ENCODE measurements around the gene FAF1. TPM values are rescaled to one million over a fixed set of nuclear protein-coding genes. Genes with fewer than 3 reads are reported as not detected.
A peak's percentile ranks its signal among the peaks of the same experiment; 100 is the strongest.

Gene FAF1
- total and polyA plus RNA-seq, 9 of the 15 experiments (the other 6 are each of a cell fraction or from before 2014, with no cell fraction given): 48.7 to 225 (median 118) TPM

GRCh38 chr1:50981741-50982140, 21.7 kb upstream of the FAF1 start:
- in situ Hi-C loops (cut with MboI) (no loop called here), intact Hi-C loops (cut with micrococcal nuclease) (no loop called here)
- POLR2A ChIA-PET: interaction anchor here (0.7 to 1.8 kb wide), 2 partner anchors 12 to 14 kb away, joined by 3 to 6 read pairs; partner anchors contain the start of gene CDKN2C
- no peak overlapping the region for H3K4me3 ChIP-seq
- DNase-seq (ENCODE audit: extremely low read depth in 1 of 4, low spot score in 3 of 4): peak in 1 of 4 experiments; percentile 53
- peaks cover 54% of the 10 kb centered on the region for H3K79me2 ChIP-seq (ENCODE audit: control insufficient read depth, insufficient read depth, low read length)
- TF ChIP-seq NCOR1 (IDR thresholded peaks at IDR 0.05): 0 out of 2 replicates have a peak, but pooled peaks have one; percentile 4
- no peak for TF ChIP-seq ZNF197 (CRISPR knock-in tag; IDR thresholded peaks at IDR 0.05; ENCODE audit: low read depth)
- peak overlapping the region; percentile 5; the same call in 1 of the 3 replicates for H3K27ac ChIP-seq (ENCODE audit: extremely low read depth, low read depth, low read length)
- H3K9ac ChIP-seq (ENCODE audit: insufficient read depth in 1 of 2, low read depth in 2 of 2, low read length in 2 of 2): peak overlapping the region in 1 of 2 experiments; percentile 34; a peak in 1 of 4 replicates
- H2AFZ ChIP-seq (ENCODE audit: low read depth, low read length): peak overlapping the region; percentile 52
- no peaks in the 10 kb centered on the region for H3K9me3 ChIP-seq (replicated peaks; ENCODE audit: control insufficient read depth, insufficient read depth, low read depth, low read length)
- FAIRE-seq: no peak
- peak; percentile 16 for ATAC-seq
- no peaks in the 10 kb centered on the region for H3K9me1 ChIP-seq (ENCODE audit: control insufficient read depth, insufficient read depth, low read length)
- H3K36me3 ChIP-seq (ENCODE audit: control insufficient read depth, insufficient read depth, low read length): no peaks in the 10 kb centered on the region
- H3K4me2 ChIP-seq (ENCODE audit: insufficient read depth, low read length): no peak overlapping the region; the same call in 1 of the 2 replicates
- WGBS (ENCODE audit: insufficient coverage, low coverage, missing lambda C conversion rate): 59% methylated on average over 1 of the region's 1 CpG
- H3K4me1 ChIP-seq (replicated peaks in 1 of 2; ENCODE audit: control insufficient read depth in 2 of 2, insufficient read depth in 2 of 2, low read length in 2 of 2): peaks cover 4 to 8% of the 10 kb centered on the region in 2 experiments; a peak in 4 of 5 replicates
- BruUV-seq (replicated peaks): no TSS peak
- no peaks in the 10 kb centered on the region for H3K27me3 ChIP-seq (ENCODE audit: control insufficient read depth in 2 of 2, insufficient read depth in 2 of 2, low read length in 2 of 2)
- no peaks in the 10 kb centered on the region for H4K20me1 ChIP-seq (replicated peaks; ENCODE audit: control insufficient read depth, insufficient read depth, low read length)
- CTCF ChIA-PET (ENCODE audit: low intra/inter-chr PET ratio): no interaction called here

- ChIA-PET POLR2A (interaction anchor here (4.7 kb wide), 1 partner anchor 11 kb away, joined by 65 read pairs; the partner anchor contains the start of gene CDKN2C), CTCF (ENCODE audit: low intra/inter-chr PET ratio) (no interaction called here)
- no peaks in the 10 kb centered on the region for H4K20me1 ChIP-seq (replicated peaks; ENCODE audit: control insufficient read depth, insufficient read depth, low read length)
- no peaks in the 10 kb centered on the region for H3K27me3 ChIP-seq (ENCODE audit: control insufficient read depth in 2 of 2, insufficient read depth in 2 of 2, low read length in 2 of 2)
- intact Hi-C loops (cut with micrococcal nuclease): no loop called here
- H3K27ac ChIP-seq (ENCODE audit: extremely low read depth, low read depth, low read length): peak overlapping the region; percentile 96; the same call in 2 of the 3 replicates
- no peaks in the 10 kb centered on the region for H3K36me3 ChIP-seq (ENCODE audit: control insufficient read depth, insufficient read depth, low read length)
- in situ Hi-C loops (cut with MboI): no loop called here
- H2AFZ ChIP-seq (ENCODE audit: low read depth, low read length): peak overlapping the region; percentile 77
- H3K9ac ChIP-seq (ENCODE audit: insufficient read depth in 1 of 2, low read depth in 2 of 2, low read length in 2 of 2): peak overlapping the region in 1 of 2 experiments; percentile 91; a peak in 2 of 4 replicates
- ATAC-seq (no peak), DNase-seq (ENCODE audit: extremely low read depth in 1 of 4, low spot score in 3 of 4) (no peak), FAIRE-seq (no peak)
- peaks cover 4 to 12% of the 10 kb centered on the region in 2 experiments; a peak in 4 of 5 replicates for H3K4me1 ChIP-seq (replicated peaks in 1 of 2; ENCODE audit: control insufficient read depth in 2 of 2, insufficient read depth in 2 of 2, low read length in 2 of 2)
- H3K4me3 ChIP-seq: no peak overlapping the region
- H3K9me3 ChIP-seq (replicated peaks; ENCODE audit: control insufficient read depth, insufficient read depth, low read depth, low read length): no peaks in the 10 kb centered on the region
- H3K9me1 ChIP-seq (ENCODE audit: control insufficient read depth, insufficient read depth, low read length): no peaks in the 10 kb centered on the region
- H3K79me2 ChIP-seq (ENCODE audit: control insufficient read depth, insufficient read depth, low read length): peaks cover 62% of the 10 kb centered on the region
- no peak overlapping the region for H3K4me2 ChIP-seq (ENCODE audit: insufficient read depth, low read length)
- BruUV-seq (replicated peaks): no TSS peak
- TF ChIP-seq MLLT1 (IDR thresholded peaks at IDR 0.05) (no peak), ASH1L (IDR thresholded peaks at IDR 0.05; ENCODE audit: borderline replicate concordance, low read depth, partially characterized antibody) (peak; percentile 23)
Observed at GRCh38 chr1:50980505-50980904, 20.4 kb upstream of the FAF1 start.

Data from K562 (cell line).